ENCODE results near the gene SHANK1. TPM values are rescaled to one million over a fixed set of nuclear protein-coding genes. Genes with fewer than 3 reads are reported as not detected.
A peak's percentile ranks its signal among the peaks of the same experiment; 100 is the strongest.

The SHANK1 gene
- total RNA-seq, 1 donor: 7.8 TPM

DNA sequence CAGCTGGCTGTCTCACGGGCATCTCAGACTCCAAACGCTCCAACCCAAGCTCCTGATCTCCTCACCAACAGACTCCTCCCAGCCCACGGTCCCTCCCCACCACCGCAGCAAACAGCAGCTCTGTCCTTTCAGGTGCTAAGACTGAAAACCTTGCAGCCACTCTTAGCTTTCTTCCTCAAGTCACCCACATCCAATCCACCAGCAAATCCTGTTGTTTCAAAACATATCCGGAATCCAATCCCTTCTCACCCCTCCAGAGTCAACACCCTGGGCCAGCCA lies 49.6 kb downstream of the SHANK1 start:
- DNase-seq (ENCODE audit: low read depth): no peak
- TF ChIP-seq, protein P1, sequence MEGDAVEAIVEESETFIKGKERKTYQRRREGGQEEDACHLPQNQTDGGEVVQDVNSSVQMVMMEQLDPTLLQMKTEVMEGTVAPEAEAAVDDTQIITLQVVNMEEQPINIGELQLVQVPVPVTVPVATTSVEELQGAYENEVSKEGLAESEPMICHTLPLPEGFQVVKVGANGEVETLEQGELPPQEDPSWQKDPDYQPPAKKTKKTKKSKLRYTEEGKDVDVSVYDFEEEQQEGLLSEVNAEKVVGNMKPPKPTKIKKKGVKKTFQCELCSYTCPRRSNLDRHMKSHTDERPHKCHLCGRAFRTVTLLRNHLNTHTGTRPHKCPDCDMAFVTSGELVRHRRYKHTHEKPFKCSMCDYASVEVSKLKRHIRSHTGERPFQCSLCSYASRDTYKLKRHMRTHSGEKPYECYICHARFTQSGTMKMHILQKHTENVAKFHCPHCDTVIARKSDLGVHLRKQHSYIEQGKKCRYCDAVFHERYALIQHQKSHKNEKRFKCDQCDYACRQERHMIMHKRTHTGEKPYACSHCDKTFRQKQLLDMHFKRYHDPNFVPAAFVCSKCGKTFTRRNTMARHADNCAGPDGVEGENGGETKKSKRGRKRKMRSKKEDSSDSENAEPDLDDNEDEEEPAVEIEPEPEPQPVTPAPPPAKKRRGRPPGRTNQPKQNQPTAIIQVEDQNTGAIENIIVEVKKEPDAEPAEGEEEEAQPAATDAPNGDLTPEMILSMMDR (IDR thresholded peaks at IDR 0.05; ENCODE audit: insufficient read depth, low read depth, low read length): no peak
- no peak overlapping the region for H3K4me3 ChIP-seq (ENCODE audit: low read depth, low read length)

DNA sequence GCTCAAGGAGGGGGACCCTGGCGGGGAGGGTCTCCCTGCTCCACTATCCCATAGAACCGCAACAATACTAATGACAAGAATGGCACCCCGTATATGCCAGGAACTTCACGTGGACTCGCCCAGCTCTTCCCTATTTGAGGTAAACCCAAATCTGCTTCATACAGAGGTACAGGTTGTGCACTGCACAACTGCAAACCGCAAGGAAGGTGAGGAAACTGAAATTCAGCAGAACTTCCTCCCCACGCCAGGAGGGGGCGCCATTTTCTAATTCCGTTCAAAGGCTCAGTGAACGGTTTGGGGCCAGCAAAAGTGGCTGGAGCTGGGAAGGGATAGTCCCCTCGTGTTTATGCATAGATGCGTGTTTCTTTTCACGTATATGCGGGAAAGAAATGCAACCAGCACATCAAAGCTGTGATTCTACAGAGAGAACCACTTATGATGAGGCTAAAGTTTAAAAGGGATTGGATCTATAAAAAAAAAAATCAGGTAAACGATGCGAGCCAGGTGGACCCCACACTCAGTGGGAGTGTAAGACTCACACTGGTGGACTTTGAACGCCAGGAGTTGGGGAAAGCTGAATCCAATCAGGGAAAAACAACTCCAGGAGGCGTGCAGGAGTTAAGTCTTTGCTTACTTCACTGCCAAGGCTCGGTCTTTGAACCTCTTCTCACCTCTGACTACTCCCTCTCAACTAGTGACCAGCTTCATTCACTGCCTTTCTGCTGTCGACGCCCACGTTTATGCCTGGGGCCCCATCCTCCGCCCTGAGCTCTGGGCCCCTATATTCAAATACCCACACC lies 50.1 kb downstream of the SHANK1 start:
- peak; percentile 31 for DNase-seq (ENCODE audit: low read depth)
- TF ChIP-seq, protein P1 (IDR thresholded peaks at IDR 0.05; ENCODE audit: insufficient read depth, low read depth, low read length): peak; percentile 80
- H3K4me3 ChIP-seq (ENCODE audit: low read depth, low read length): no peak overlapping the region

DNA sequence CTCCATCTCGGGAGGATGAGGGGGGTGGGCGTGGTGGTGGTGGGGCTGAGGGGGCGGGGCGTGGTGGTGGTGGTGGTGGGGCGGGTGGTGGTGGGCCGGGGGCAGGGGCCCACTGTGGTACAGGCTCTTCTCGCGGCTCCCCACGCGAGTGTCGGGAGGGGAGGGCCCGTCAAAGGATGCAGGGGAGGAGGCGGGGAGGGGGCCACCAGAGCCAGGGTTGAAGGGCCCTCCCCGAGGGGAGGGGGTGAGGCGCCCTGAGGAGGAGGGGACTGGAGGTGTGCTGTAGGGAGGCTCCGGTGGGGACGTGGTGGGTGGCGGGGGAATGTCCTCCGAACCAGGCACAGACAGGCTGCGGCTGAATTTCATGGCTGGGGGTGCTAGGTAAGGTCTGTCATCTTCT lies 50.7 kb downstream of the SHANK1 start:
- TF ChIP-seq, protein P1 (IDR thresholded peaks at IDR 0.05; ENCODE audit: insufficient read depth, low read depth, low read length): no peak
- DNase-seq (ENCODE audit: low read depth): no peak

DNA sequence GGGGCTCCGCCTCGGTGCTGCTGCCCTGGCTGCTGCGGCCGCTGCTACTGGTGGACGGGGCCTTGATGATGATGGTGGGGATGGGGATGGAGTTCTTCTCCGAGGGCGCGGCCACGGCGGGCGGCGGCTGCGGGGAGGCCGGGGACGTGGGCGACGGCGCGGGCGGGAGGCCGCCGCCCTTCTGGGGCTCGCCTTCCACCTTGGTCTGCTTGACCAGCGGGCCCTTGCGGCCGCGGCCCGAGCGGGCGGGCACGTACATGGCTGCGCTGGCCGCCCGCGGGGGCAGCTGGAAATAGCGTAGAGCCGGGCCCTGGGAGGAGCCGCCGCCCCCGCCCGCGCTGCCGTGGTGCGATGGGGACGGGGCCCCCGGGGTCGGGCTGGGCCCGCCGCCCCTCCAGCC lies 51.2 kb downstream of the SHANK1 start:
- H3K4me3 ChIP-seq (ENCODE audit: low read depth, low read length): no peak overlapping the region
- TF ChIP-seq, protein P1 (IDR thresholded peaks at IDR 0.05; ENCODE audit: insufficient read depth, low read depth, low read length): no peak
- no peak for DNase-seq (ENCODE audit: low read depth)

More for the DNA sequence above, 50.7 kb downstream of the SHANK1 start:
- no peak overlapping the region for H3K4me3 ChIP-seq (ENCODE audit: low read depth, low read length)

DNA sequence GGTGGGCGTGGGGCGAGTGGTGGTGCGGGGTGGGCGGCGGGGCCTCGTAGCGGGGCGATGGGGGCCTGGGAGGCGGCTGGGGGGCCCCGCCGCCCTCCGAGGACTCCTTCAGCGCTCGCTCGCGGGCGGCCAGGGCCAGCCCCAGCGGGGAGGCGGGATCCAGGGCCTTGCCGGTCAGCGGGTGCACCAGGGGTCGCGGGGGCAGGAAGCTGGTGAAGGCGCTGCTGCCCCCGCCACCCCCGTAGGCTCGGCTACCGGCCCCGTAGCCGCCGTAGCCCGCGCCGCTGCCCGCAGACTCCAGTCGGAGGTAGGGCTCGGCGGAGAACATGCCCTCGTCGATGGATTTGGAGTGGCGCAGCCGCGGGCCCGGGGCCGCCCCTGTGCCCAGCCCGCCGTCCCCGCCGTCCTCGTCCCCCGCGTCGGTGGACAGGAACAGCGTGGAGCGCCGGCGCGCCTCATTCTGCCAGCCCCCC lies 51.8 kb downstream of the SHANK1 start:
- no peak overlapping the region for H3K4me3 ChIP-seq (ENCODE audit: low read depth, low read length)
- TF ChIP-seq, protein P1 (IDR thresholded peaks at IDR 0.05; ENCODE audit: insufficient read depth, low read depth, low read length): no peak
- no peak for DNase-seq (ENCODE audit: low read depth)

DNA sequence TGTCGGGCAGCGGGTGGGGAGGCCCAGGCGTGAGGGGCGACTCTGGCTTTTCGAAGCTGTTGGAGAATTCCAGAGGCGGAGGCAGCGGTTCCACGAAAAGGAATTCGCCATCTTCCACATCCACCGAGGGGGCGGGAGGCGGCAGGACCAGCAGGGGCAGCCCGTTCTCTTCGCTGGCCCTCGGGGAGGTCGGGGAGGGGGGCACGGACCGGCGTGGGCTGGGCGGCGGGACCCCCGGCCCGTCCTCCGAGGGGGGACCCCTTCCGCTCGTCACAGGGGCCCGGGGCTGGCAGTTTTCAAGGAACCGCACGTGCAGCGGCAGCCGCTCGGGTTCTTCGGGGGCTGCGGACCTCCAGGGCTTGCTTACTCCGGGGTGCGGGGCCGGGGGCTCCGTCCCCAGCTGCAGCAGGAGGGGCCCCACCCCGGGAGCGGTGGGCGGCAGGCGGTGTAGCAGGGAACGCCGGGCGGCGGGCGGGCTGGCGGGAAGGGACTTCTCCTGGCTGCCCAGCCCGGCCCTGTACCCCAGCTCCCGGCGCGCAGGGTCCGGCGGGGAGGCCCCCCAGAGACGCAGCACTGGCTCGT lies 52.3 kb downstream of the SHANK1 start:
- H3K4me3 ChIP-seq (ENCODE audit: low read depth, low read length): no peak overlapping the region
- TF ChIP-seq, protein P1 (IDR thresholded peaks at IDR 0.05; ENCODE audit: insufficient read depth, low read depth, low read length): no peak
- DNase-seq (ENCODE audit: low read depth): no peak
